HepG2 (cell line): ENCODE results near the gene IFNA16. TPM values are rescaled to one million over a fixed set of nuclear protein-coding genes. Genes with fewer than 3 reads are reported as not detected.
"Not testable (repeated sequence)": the region's sequence is repeated elsewhere in the genome, so short reads cannot be mapped to it uniquely, and the experiment has no call there.

Experiments
- ATAC-seq: fragments of 200-7000 bp; cut with Tn5 transposase; 3 replicates; pipeline ENCODE4 v1.9.1; 2020; ENCODE audit warnings: mild to moderate bottlenecking, moderate library complexity
- BruUV-seq: library from RNA; stranded (reverse); fragments of 400-500 nt; replicated peaks from 2 replicates; lab custom pipeline; 2021; lab: Mats Ljungman, UMichigan
- CTCF ChIA-PET: fragments of 300-600 bp; formaldehyde crosslinking; extraction: SDS; loops from one replicate; lab custom pipeline; 2021; ENCODE audit warnings: low total read pairs, inconsistent platforms, low intra/inter-chr PET ratio; lab: Yijun Ruan, JAX
- POLR2A ChIA-PET: fragments of 350-600 bp; sonication (Branson Sonifier 250); formaldehyde crosslinking; loops from one replicate; lab custom pipeline; 2020; ENCODE audit warnings: antibody characterized with exemption, inconsistent platforms; lab: Yijun Ruan, JAX
- DNase-seq: peaks from one replicate; pipeline ENCODE4 v3.0.0-alpha.2; 2015; ENCODE audit warnings: low spot score
- FAIRE-seq: peaks from 3 replicates; lab custom pipeline; 2011; peaks lifted over from hg19 to GRCh38; lab: Jason Lieb, UNC
- H2AFZ ChIP-seq: one replicate; pipeline ENCODE4 v1.6.1; 2011; ENCODE audit warnings: low read length, inconsistent platforms
- H3K27ac ChIP-seq: fragments of 300-600 bp; 3 replicates; pipeline ENCODE4 v1.8.0; 2011; ENCODE audit warnings: mixed run types, mild to moderate bottlenecking, mixed read lengths, low read length, inconsistent platforms; ENCODE audit not compliant: insufficient read depth; ENCODE audit errors: extremely low read length
- H3K27me3 ChIP-seq, 2 experiments: fragments of 200-600 bp in 1 of 2; 2 replicates in 1 of 2; 3 replicates in 1 of 2; pipeline versions ENCODE4 v1.6.0 to v1.8.0; 2011; ENCODE audit warnings: low read length in 2 of 2, mild to moderate bottlenecking in 2 of 2, moderate library complexity in 2 of 2, inconsistent platforms in 1 of 2; ENCODE audit not compliant: insufficient read depth in 2 of 2, control insufficient read depth in 1 of 2
- H3K36me3 ChIP-seq, 2 experiments: fragments of 200-600 bp in 1 of 2; replicated peaks in 1 of 2; 2 replicates in 1 of 2; 3 replicates in 1 of 2; pipeline versions ENCODE4 v1.5.1 to v1.8.0; 2011; ENCODE audit warnings: low read length in 2 of 2, inconsistent platforms in 1 of 2; ENCODE audit not compliant: insufficient read depth in 2 of 2, control insufficient read depth in 1 of 2
- H3K4me1 ChIP-seq: 2 replicates; pipeline ENCODE4 v1.5.1; 2012; ENCODE audit warnings: low read length, inconsistent platforms; ENCODE audit not compliant: insufficient read depth
- H3K4me2 ChIP-seq: 2 replicates; pipeline ENCODE4 v1.6.0; 2011; ENCODE audit warnings: low read depth, low read length, inconsistent platforms
- H3K4me3 ChIP-seq, 3 experiments: fragments of 200-600 bp in 1 of 3; sonication (generic), shearing (Covaris generic) in 1 of 3; replicated peaks in 1 of 3; 2 replicates each; pipeline ENCODE4 v1.5.1; 2011 to 2016; ENCODE audit warnings: low read length in 3 of 3, inconsistent platforms in 2 of 3, low read depth in 2 of 3, mild to moderate bottlenecking in 2 of 3, control low read depth in 1 of 3, mixed read lengths in 1 of 3; ENCODE audit not compliant: insufficient read depth in 1 of 3
- H3K79me2 ChIP-seq: one replicate; pipeline ENCODE4 v1.6.1; 2011; ENCODE audit warnings: low read length, inconsistent platforms; ENCODE audit not compliant: insufficient read depth
- H3K9ac ChIP-seq: 2 replicates; pipeline ENCODE4 v1.6.0; 2011; ENCODE audit warnings: mild to moderate bottlenecking, low read depth, low read length, inconsistent platforms; ENCODE audit not compliant: insufficient read depth
- H3K9me3 ChIP-seq: 2 replicates; pipeline ENCODE4 v1.5.1; 2012; ENCODE audit warnings: mild to moderate bottlenecking, low read length
- H4K20me1 ChIP-seq: 2 replicates; pipeline ENCODE4 v1.6.0; 2011; ENCODE audit warnings: inconsistent platforms, mild to moderate bottlenecking, low read length, moderate library complexity; ENCODE audit not compliant: insufficient read depth
- SIN3A ChIP-seq: IDR thresholded peaks from 2 replicates; pipeline ENCODE4 v1.6.1; 2011; ENCODE audit warnings: low read depth, mild to moderate bottlenecking, control low read depth, low read length, borderline replicate concordance
- TBX3 ChIP-seq: fragments of 450-650 bp; IDR thresholded peaks from 2 replicates; pipeline ENCODE4 v1.6.1; 2017; ENCODE audit warnings: antibody characterized with exemption, mild to moderate bottlenecking, inconsistent platforms, borderline replicate concordance
- ZBTB8A ChIP-seq: sonication (generic); formaldehyde crosslinking; IDR thresholded peaks from 2 replicates; pipeline ENCODE4 v1.4.0; 2020; ENCODE audit warnings: mild to moderate bottlenecking, low read depth, missing genetic modification reagents, borderline replicate concordance
- ZNF367 ChIP-seq: sonication (generic); formaldehyde crosslinking; IDR thresholded peaks from 2 replicates; pipeline ENCODE4 v1.4.0; 2020; ENCODE audit warnings: missing genetic modification reagents, borderline replicate concordance
- ZNF513 ChIP-seq: sonication (generic); formaldehyde crosslinking; conservative IDR thresholded peaks from 2 replicates; pipeline ENCODE4 v1.5.0; 2020; ENCODE audit warnings: missing genetic modification reagents
- WGBS: methylation state at CpG from one replicate; pipeline ENCODE4 v1.1.6; 2017; ENCODE audit warnings: low lambda C conversion rate; 5-methylcytosine and 5-hydroxymethylcytosine counted together
- in situ Hi-C: cut with HindIII; loops from 2 replicates; pipeline ENCODE4 v1.10.0; 2017; ENCODE audit warnings: low pct_unique_long_range_greater_than_20kb; ENCODE audit not compliant: extremely low pct_ligation_motif_present
- intact Hi-C: fragments of 100-400 bp; cut with micrococcal nuclease; formaldehyde crosslinking; loops from one replicate; pipeline ENCODE4 v1.10.0; 2022; ENCODE audit not compliant: unreplicated experiment
- polyA plus RNA-seq, 8 experiments: library from polyadenylated mRNA; depleted of rRNA in 3 of 8; stranded (reverse) in 7 of 8; unstranded in 1 of 8; fragments of >200 nt; fragmentation: Illumina TruSeq in 4 of 8; extraction: Trizol in 4 of 8; gene quantifications; 2 replicates each; pipeline versions ENCODE4 v1.2.1 to v1.2.3, GENCODE V29; 2011 to 2016; ENCODE audit warnings: low read depth in 4 of 8, missing spikeins in 1 of 8, mixed read lengths in 1 of 8; ENCODE audit not compliant: insufficient read depth in 1 of 8
- total RNA-seq, 5 experiments: library from RNA; depleted of rRNA; stranded (reverse); fragments of >200 nt; fragmentation: Illumina TruSeq; extraction: Trizol; gene quantifications; 2 replicates each; pipeline ENCODE4 v1.2.3, GENCODE V29; 2016; ENCODE audit warnings: low read depth in 1 of 5

IFNA16 gene
- total and polyA plus RNA-seq, 2 of the 13 experiments (the other 11 are each of a cell fraction or from before 2014, with no cell fraction given): not detected

GRCh38 chr9:21205204-21205603 is 11.9 kb downstream of the IFNA16 start (continued):
- no peak for TF ChIP-seq TBX3
- no peak for TF ChIP-seq ZNF367 (CRISPR knock-in tag)
- no peak for TF ChIP-seq SIN3A
- no peak for TF ChIP-seq ZNF513 (CRISPR knock-in tag)
- TF ChIP-seq ZBTB8A (CRISPR knock-in tag): no peak

DNA sequence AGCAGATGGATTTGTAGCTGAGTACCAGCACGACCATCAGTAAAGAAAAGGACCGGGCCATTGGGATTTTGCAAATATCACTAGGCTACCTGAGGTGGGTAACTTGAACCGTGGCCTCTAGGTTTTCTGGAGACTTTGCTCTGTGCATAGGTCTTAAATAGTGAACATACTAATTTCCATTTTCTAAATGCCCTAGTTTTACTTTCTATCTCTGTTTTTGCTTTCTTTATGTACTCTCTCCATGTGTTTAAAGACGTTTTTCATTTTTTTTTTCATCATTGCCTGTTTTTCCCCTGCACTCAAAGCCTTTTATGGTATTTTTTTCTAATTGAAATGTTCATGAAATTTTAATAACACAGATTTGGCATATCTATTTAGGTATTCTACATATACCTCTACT is 15.0 kb downstream of the IFNA16 start, which contains the start of gene IFNA7:
IFNA7 (minus strand) TSS at position 101 of the 400 bp plus-strand sequence; CDS start at position 61, 40 bp downstream.
- H3K27ac ChIP-seq, H3K9ac ChIP-seq, H3K4me2 ChIP-seq, DNase-seq, H2AFZ ChIP-seq, H3K27me3 ChIP-seq, H3K9me3 ChIP-seq, in situ Hi-C loops, H3K4me1 ChIP-seq, BruUV-seq, H3K4me3 ChIP-seq, intact Hi-C loops, H3K36me3 ChIP-seq, FAIRE-seq, ATAC-seq, H4K20me1 ChIP-seq, CTCF ChIA-PET, H3K79me2 ChIP-seq, POLR2A ChIA-PET: not testable (repeated sequence)
- WGBS: 0% methylated on average over 4 of the region's 4 CpGs
